GM21786 (cell line): Measurements from ENCODE around the gene EDRF1.
"Not testable (repeated sequence)": the region's sequence is repeated elsewhere in the genome, so short reads cannot be mapped to it uniquely, and the experiment has no call there.

Source experiments
- ATAC-seq: cut with Tn5 transposase; IDR thresholded peaks from one replicate; pipeline ENCODE4 v1.9.1; 2021; ENCODE audit not compliant: unreplicated experiment

Gene EDRF1

DNA sequence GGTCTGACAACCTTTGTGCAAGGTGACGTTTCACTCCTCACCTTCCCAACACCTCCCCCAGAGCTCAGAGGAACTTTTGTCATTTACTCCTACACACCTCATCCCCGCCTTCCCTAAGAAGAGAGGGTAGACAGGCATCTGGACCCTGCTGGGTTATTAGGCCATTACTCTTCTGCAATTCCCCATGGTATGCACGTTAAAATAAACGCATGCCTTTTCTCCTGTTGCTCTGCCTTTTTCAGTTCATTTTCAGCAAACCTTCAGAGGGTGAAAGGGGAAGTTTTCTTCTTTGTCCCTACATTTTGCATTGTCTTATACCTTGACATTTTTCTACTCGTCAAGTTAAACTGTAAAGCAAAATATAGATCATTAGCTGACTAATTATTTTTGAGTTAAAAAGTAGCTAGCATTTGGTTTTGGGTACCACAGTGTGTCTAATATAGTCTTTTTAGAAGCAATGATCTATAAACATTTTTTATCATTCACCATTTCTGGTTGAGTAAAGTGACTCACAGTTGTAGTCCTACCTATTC, 10.5 kb upstream of the EDRF1 start:
- ATAC-seq = peak; percentile 64

DNA sequence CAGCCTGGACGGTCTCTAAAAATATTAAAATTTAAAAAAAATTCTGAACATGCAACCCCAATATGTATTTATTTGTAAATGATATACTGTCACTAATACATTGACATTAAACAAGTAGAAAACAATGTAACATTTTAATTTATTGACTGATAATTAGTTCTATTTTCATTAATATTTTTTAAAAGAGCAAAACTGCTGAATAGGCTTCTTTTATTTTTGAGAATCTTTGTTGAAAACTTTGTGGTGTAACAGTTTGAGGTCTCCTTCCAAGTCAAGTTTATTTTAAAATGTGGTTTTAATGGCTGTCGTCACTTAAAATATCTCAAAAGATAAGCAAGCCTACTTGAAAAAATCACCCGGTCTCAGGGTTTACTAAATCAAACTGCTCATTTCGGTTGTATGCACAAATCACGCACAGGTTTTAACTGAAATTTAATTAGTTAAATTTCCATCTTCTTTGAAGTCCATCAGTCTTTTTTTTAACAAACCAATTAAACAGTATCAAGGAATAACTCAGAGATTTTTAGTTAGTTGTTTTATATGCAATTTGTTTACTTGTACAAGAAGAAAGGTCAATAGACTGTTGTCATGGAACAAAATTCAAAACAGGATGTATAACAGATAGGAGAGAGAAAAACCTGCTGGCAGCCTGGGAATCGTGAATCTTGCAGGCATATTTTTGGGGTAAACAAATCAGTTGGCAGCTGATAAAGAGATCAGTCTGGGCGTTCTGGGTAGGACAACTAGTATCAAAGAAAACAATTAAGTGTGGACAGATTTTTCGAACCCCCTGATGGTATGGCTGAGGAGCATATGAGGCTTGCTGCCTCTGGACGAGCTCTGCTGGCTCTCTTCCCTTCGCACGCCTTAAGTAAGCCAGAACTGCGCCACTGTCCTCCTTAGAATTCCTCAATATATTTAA, 9.7 kb upstream of the EDRF1 start:
- ATAC-seq = no peak

DNA sequence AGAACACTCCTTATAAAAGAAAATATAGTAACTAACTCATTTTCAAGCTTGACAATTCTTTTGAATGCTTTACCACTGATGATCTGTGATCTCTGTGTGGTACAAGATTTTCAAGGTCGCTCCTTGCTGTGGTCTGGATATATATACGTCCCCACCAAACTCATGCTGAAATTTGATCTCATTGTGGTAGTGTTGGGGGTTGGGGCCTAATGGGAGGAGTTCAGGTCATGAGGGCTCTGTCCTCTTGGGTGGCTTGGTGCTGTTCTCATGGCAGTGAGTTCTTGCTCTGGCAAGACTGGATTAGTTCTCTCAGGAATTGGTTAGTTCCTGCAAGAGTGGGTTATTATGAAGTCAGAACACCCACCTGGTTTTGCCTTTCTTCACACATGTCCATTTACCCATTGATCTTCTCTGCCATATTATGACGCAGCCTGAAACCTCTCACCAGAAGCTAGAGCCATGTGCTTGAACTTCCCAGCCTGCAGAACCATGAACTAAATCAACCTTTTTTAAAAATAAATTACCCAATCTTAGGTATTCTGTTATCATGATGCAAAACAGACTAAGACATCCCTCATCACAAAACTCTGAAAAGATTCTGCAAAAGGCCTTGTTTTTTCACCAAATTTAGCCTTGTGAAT, 8.3 kb upstream of the EDRF1 start:
- ATAC-seq = no peak

DNA sequence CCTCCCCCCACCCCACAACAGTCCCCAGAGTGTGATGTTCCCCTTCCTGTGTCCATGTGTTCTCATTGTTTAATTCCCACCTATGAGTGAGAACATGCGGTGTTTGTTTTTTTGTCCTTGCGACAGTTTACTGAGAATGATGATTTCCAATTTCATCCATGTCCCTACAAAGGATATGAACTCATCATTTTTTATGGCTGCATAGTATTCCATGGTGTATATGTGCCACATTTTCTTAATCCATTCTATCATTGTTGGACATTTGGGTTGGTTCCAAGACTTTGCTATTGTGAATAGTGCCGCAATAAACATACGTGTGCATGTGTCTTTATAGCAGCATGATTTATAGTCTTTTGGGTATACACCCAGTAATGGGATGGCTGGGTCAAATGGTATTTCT, 4.8 kb upstream of the EDRF1 start:
- not testable (repeated sequence) for ATAC-seq

DNA sequence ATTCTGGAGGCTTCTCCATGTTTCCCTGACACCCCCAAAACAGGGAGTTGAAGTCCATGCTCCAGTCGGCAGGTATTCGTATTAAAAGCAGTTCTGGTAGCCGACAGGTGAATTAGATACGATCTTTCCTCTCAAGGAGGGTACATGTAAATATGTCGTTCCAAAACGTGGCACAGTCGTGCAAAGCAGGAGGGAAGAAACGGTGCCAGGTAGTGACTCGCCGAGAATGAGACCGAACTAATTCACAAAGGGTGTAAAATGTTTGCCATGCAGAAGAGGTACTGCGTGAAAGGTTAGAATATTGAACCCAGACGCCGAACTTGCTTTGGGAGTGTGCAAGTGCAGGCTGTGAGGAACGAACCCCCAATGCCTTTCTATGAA, 483 bp downstream of the EDRF1 start:
- ATAC-seq = no peak

DNA sequence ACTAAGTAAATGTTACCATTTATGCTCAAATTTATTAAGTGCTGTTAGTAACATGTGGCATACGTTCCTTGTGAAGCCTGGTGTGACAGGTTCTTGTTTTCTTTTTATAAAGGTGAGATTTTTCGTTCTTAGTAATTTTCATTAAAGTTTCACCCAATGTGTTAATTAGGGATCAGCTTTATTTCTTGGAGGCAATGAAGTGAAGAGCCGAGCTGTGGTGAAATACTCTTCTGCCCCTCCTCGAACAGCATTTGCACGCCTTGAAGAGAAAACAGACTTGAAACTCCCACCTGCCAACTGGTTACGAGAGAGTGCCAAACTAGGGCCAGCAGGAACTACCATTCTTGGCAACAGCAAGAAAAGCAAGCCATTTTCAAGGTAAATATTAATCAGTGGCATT, 1.5 kb downstream of the EDRF1 start:
- peak; percentile 52 for ATAC-seq

DNA sequence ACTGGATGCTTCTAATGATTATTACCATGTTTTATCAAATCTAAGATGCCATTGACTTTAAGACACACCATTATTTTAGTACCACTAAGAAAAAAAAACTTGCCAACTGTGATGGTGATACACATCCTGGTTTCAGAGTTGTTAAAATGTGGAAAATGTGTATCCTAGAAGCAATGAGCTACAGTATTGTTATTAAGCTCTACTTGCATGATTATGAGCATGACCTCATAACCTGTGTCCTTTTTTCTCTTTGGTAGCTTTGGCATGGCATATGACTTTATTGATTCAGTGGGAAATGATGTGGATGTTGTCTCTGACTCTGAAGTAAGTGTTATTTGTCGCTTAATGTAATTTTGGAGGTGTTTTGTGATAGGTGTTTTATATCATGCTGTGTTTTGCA, 3.3 kb downstream of the EDRF1 start:
- no peak for ATAC-seq

DNA sequence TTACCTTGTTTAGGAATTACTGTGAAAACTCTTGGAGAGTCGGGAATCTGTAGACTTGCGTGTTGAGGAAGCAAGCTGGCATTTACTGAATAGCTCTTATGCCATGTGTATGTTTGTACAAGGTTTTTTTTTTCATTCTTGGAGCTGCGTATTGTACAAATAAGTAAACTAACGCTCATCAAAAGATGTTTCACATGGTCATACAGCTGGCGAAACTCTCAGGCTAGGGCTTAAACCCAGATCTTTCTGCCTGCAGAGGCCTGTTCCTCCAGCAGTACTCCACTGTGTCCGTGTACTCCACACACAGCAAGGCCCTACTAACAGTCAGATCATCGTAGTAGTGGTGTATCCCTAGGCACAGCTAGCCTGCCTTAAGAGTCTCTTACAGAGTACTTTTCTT, 7.4 kb downstream of the EDRF1 start:
- no peak for ATAC-seq

DNA sequence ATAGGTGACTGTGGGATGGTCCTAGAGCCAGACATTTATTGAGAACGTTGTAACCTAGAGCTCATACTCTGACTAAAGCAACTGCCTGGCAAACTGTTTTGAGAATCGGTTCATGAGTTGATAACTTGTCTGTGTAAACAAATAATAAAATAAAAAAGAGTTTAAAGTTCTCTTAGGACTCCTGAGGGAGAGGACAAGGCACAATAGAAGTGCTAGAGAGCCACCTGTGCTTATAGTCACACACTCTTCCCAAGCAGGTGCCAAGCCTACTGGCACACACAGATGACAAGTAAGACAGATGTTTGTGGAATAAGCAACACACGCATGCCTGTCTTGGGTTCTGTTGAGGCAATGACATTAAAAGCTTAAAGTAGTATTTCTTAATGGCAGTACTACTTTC, 7.9 kb downstream of the EDRF1 start:
- no peak for ATAC-seq

DNA sequence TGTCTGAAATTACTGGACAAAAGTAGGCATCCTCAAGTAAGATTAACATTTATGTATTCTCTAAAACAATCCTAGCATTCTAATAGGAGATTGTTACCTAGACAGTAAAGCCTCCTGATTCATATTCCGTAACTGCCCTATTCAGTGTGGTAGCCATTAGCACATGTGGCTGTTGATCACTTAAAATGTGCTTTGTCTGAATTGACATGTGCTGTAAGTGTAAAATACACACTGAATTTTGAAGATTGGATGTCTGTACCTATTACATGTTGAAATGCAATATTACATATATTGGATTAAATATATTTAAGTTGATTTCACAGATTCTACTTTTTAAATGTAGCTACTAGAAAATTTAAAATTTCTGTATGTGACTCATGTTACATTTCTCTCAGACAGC, 14.6 kb downstream of the EDRF1 start:
- ATAC-seq = no peak

DNA sequence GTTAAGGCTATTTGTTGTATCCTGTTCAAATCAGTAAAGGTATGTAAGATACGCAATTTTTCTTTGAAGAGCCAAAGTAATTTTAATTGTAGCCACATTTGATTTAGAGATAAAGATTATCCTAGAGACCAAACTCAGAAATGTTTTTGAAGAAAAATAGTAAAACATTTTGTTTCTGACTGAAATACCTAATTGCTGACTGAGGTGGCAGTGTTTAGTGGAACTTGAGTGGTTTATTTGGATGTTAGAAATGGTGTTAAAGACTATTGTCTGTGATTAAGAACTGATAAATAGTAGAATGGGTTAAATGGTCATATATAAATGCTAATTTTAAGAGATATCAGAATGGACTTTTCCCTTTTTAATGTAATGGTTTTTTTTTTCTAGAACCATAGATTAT, 15.3 kb downstream of the EDRF1 start:
- ATAC-seq = no peak

DNA sequence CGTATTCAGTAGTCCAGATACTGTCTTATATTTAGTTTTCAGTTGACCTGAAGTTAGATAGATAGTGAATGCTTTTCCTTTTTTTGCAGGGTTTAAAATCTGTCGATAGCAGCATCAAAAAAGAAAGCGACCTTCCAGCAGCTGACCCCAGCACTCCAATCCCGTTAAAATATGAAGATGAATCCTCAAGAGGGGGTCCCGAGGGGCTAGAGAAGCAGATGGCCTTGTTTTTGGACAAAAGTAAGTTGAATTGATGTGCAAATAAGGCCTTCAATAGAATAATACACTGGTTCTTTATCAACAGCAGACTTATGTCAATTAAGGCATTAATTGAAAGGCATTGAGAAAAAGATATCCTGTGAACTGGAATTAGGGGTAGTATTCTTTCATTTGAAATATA, 18.7 kb downstream of the EDRF1 start:
- no peak for ATAC-seq

DNA sequence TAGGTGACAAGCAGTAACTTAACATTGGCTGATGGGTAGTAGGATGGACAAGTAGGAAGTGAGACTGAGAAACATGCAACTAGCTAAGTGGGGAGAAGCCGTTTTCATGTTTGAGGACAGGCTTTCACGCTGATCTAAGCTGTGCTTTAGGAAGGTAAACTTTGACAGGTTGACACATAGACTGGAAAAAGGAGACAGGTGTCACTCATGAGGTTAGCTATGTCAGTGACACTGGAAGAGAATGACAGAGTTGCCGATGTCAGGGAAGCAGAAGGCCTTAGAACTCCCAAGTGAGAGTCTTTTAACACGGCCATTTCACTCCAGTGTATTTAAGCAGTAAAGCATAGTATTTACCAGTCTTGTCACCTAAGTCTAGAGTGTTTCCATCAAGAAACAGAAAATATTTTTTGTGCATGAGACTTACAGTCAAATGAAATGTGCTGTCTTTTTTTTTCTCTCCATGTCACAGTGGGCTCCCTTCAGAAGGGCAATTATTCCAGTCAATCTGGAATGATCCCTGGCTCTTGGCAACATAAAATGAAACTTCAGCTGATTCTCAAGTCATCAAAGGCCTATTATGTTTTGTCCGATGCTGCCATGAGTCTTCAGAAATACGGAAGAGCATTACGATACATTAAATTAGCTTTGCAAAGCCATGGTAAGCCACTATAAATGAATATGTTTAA, 20.6 kb downstream of the EDRF1 start:
- ATAC-seq = no peak

DNA sequence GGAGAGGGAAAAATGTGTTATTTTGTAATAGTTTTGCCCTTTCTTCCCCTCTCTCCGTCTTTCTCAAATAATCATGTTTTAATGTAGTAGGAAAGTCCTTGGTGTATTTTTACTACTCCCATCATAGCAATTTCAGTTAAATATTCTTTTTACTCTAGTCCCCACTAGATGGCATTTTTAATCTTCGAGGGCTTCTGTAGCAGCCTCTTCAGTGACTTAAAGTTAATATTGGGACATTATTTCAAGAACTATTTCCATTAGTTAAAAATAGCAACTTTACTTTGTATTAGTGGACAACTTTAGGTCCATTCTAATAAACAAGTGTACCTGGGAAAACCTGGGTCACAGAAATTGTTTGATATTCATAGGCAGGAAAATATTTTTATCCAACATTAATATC, 23.0 kb downstream of the EDRF1 start:
- ATAC-seq = no peak

DNA sequence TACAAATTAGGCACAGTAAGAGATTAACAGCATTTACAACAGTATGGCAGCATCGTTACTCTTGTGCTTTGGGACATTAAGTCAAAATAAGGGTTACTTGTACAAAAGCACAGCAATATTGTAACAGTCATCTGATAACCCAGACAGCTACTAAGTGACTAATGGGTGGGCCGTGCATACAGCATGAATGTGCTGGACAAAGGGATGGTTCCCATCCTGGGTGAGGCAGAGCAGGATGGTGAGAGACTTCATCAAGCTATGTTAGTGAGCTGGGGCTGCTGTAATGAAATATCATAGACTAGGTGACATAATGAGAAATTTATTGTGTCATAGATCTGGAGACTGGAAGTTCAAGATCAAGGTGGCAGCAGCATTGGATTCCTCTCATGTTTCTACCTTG, 25.4 kb downstream of the EDRF1 start:
- no peak for ATAC-seq

DNA sequence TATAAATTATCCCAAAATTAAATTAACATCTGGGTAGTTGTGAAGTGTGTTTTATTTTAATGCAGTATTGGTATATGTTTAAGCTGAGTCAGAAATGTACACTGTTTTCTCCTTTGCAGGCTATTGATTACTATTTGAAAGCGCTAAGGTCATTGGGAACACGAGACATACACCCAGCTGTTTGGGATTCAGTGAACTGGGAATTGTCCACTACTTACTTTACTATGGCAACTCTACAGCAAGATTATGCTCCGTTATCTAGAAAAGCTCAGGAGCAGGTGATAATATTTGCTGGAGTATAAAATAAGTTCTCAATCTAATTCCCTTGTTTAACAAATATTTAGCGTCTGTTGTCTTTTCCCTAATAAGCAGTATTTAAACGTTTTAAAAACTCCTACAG, 27.9 kb downstream of the EDRF1 start:
- ATAC-seq = no peak

DNA sequence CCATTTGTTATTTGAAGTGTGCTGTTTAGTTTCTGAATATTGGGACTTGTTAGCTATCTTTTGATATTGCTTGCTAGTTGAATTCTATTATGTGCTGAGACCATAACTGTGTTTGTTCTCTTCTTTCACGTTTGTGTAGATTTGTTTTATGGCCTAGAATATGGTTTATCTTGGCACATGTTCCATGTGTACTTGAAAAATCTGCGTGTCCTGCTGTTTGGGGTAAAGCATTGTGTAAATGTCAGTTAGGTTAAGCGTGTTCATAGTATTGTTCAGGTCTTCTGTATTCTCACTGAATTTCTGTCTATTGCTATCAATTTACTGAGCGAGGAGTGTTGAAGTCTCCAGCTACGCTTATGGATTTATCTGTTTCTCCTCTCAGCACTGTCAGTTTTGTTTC, 36.7 kb downstream of the EDRF1 start:
- no peak for ATAC-seq

DNA sequence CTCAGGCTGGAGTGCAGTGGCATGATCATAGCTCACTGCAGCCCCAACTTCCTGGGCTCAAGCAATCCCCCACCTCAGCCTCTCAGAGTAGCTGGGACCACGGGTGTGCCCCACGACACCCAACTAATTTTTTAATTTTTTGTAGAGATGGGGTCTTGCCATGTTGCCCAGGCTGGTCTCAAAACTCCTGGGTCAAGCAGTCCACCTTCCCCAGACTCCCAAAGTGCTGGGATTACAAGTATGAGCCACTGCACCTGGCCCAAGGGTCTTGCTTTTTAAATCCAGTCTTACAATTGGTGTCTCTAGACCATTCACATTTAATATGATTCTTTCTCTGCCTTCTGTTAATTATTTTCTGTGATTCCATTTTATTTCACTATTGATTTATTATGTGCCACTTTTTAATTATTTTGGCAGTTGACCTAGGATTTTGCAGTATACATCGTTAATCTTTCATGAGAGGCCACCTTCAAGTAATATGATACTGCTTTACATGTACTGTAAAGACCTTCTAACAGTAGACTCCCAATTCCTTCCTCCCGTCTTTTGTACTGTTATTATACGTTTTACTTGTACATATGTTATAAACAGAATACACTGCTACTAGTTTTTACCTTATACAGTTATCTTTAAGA, 37.5 kb downstream of the EDRF1 start:
- ATAC-seq = no peak

DNA sequence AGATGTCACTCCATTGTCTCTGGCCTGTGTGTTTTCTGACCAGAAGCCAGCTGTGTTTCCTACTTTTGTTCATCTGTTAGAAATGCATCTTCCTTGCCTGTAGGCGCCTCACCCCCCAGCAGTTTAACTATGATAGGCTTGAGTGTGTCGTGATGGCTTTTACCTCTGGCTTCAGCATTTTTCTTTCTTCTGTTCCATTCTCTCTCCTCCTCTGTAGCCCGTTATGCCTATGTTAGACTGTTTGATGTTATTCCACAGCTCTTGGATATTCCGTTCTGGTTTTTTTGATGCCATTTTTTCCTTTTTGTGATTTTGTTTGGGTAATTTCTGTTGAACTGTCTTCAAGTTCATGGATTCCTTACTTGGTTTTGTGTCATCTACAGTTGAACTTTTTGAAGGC, 38.2 kb downstream of the EDRF1 start:
- no peak for ATAC-seq

DNA sequence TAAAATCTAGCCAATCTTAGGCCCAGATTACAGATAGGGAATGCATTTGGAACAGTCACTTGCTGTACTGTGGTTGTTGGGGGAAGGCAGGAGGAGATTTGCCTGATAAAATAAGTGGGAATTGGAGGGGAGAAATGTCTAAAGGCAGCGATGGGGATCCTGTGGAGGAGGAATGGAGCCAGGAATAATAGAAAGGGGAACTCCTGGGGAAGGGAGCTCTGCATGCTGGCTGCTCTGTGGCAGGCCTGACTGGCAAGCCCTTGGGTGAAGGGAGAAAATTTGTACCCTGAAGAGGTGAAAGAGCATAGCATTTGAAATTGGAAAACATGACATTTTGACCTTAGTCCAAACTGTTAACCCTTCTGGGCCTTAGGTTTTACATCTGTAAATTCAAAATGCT, 42.5 kb downstream of the EDRF1 start:
- ATAC-seq = no peak
